ENCODE measurements around the gene ALCAM.

ALCAM gene

DNA sequence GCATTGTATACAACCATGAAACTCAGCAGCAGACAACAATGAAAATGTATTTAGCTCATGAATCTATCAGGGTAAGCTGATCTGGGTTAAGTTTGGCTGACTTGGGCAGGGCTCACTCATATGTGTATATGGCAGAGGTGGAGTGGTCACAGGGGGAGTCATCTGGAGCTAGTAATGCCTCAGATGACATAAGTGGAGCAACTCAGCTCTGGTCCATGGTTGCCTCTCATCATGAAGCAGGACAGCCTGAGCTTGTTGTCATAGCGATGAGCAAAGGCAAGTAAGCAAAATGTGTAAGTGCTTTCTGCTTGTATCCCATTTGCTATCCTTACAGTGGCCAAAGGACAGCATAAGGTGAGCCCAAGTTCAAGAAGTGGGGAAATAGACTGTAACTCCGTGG is 64.5 kb downstream of the ALCAM start:
- no peak for DNase-seq

DNA sequence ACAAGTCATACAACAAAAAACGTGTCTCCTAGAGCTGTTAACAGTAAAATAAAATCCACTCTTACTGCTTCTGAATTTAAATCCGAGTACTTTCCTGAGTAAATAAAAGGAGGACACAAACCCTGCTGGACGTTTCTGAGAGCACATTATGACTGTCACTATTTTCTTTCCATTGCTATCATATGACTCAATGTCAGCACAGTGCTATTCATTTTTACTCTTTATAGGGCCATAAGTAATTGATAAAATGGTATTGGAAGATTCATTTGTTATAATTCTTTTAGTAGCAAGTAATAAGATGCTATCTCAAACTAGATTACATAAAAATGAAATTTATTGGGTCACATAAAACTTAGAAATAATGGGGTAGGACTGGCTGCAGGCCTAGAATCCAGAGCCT is 68.6 kb downstream of the ALCAM start:
- DNase-seq = no peak

DNA sequence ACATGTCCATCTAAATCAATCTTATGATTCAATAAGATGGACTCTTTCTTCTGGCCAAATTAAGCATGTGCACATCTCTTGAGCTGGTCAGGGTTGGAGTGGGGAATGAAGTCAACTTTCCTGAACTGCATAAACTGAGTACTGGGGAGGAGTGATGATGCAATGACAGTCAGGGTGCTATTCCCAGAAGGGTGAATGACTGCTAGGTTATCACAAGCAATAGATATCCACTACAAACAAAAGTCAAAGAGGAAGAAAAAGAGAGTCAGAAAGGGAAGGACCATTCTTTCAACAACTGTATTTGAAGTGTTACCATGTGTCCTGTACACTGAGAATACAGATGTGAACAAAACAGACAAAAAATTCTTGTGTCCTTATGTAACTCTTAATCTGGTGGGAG is 70.0 kb downstream of the ALCAM start:
- no peak for DNase-seq

DNA sequence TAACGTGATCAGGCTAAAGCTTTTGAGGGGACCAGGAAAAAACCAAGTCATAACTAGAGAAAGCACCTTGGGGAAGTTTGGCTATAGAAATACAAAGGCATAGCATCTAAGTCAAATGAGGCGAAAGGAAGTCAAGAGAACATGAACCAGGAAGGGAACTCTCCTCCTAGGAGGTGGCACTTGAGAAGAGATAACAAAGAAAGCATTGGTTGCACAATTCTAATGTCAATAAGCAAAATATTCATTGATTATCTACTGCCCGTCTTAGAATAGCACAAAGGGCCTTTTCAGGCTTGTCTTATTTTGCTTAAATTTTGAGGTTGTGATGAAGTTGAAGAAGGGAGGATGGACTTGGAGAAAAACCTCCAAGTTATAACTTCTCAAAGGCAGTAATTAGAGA is 73.4 kb downstream of the ALCAM start:
- no peak for DNase-seq

DNA sequence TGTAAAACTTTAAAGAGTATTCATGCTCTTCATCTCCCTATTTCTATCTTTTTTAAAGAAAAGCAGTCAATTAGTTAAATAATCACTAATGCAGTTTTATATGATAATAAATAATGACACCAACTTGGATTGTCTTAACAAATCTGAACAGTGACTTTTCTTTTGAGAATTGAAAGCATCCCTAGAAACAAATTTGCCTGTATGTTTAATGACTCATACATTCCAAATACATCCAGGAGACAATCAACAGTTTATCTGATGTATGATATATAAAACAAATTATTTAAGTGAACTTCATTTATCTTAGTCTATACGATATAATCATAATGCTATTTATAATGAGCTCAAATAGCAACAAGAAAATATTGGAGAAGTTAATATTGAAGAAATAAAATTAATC is 78.0 kb downstream of the ALCAM start:
- no peak for DNase-seq

- no peak for DNase-seq
Measured at GRCh38 chr3:105448338-105448982, 81.8 kb downstream of the ALCAM start.

DNA sequence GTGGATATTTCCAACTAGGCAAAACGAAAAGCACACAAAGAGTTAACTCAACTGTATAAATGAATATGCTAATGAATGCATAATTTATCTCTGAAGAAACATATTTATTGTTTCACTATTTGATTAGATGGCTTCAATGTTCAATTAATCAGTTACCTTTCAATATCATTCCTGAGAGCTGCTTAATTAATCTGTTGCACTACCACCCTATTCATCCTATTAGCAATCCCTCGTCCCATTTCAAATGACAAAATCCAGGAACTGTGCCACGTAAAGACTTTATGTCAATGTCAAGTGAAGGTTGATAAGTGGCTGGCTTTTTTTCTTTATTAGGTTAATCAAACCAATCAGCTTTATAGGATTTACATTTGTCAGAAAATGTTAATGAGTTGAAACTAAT is 82.7 kb downstream of the ALCAM start:
- no peak for DNase-seq

- no peak for DNase-seq
Measured at GRCh38 chr3:105456017-105456416, 89.3 kb downstream of the ALCAM start.

- DNase-seq = no peak
Measured at GRCh38 chr3:105458518-105459215, 92.0 kb downstream of the ALCAM start.

- no peak for DNase-seq
Measured at GRCh38 chr3:105459566-105460290, 93.0 kb downstream of the ALCAM start.

GRCh38 chr3:105463620-105464019 is 96.9 kb downstream of the ALCAM start:
- no peak for DNase-seq

- DNase-seq = no peak
Measured at GRCh38 chr3:105465251-105465853, 98.6 kb downstream of the ALCAM start.

DNA sequence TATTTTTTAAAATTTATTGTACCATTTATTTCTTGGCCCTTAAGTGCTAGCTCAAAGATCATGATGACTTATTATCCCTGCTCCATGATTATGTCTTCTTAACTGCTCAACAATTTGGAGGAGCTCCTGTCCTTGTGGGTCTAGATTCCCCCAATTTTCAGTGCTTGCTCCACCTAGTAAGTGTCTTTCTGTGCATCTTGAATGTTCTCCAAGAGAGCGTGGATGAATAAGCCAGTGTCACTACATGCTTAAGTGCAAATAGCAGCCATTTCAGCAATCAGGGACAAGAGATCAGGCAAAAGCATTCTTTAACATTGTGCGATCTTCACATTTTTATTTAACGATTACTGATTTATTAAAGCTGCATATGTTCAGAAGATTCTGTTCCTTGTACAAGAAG is 99.4 kb downstream of the ALCAM start:
- no peak for DNase-seq

- DNase-seq = no peak
Measured at GRCh38 chr3:105466495-105467404, 100.0 kb downstream of the ALCAM start.

GRCh38 chr3:105470851-105471250 is 104.1 kb downstream of the ALCAM start:
- no peak for DNase-seq

GRCh38 chr3:105473521-105474223 is 107.0 kb downstream of the ALCAM start:
- DNase-seq = no peak

- no peak for DNase-seq
Measured at GRCh38 chr3:105480768-105481167, 114.1 kb downstream of the ALCAM start.

- no peak for DNase-seq
Measured at GRCh38 chr3:105483476-105483875, 116.8 kb downstream of the ALCAM start.

DNA sequence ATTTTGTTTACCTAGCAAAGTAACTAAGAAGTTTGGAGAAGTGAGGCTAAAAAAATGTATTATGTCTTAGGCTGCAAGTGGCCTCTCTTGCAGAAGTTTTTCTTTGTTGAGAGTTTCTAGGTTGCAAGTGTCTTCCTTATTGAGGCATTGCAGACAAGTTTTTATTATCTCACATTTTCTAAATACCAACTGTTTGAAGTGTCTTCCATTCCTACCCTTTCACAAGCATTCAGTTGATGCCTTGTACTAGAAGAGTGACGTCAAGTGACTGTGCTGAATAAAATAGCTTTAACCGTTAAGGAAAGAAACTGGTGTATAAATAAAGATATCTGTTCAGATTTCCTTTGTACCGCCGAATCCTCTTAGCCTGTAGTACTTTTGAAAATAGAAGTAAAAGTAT is 123.3 kb downstream of the ALCAM start:
- DNase-seq = no peak

GRCh38 chr3:105493305-105493892 is 126.7 kb downstream of the ALCAM start:
- DNase-seq = no peak

GRCh38 chr3:105495021-105495420 is 128.3 kb downstream of the ALCAM start:
- no peak for DNase-seq

DNA sequence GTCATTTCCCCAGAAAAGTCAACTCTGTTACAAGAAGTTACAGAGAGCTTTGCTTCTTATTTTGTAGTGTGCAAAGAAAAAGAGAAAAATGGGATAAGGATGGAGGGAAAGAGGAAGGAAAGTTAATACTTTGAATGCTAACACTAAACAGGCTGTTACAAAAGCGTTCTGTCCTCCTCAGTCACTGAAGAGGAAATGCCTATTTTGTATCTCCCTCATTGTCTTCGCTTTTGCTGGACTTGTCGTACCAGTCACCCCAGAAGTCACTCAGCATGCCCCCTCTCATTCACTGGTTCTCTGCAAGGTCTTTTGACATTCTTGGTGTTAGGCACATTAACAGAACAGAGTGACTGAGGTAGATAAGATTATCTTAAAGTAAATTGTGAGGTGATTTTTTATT is 129.6 kb downstream of the ALCAM start:
- DNase-seq = no peak
